ENCODE results near the gene LSG1.

DNA sequence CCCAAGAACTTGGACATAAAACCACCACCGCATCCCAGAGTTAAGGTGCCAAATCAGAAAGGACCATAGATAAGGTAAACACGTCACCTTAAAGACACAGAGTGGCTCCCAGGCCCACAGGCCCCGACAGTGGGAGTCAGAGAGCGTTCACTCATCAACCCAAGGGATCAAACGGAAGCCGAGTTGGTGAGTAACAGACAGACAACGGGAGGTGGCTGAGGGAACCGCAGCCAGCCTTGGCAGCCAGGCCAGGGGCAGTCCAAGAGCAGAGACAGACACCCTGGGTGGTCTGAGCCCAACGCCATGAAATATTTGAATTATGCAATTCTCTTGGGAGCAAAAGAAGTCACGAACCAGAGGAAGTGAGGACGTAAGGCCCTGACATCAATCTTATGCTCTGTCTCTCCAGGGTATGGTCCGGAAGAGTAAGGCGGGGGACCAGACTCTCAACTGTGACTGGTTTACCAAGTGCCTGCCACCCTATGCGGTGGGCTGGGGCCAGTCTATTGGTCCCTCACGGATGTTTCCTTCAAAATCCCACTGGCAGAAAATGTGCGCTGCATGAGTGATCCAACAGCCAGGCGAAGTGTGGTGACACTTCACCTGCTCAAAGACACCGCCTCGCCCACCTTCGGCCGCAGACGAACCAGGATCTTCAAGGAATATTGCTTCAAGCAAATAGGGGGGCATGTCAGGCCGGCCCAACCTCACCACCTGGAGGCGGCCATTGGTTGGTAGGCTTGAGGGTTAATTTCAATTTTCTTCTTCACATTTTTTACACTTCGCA lies 73.0 kb downstream of the LSG1 start:
- TF ChIP-seq TAF1 (CRISPR knock-in tag; IDR thresholded peaks at IDR 0.05) (no peak), MEIS1 (CRISPR knock-in tag; IDR thresholded peaks at IDR 0.05; ENCODE audit: borderline replicate concordance) (no peak), ARNT (IDR thresholded peaks at IDR 0.05) (no peak), RBM39 (IDR thresholded peaks at IDR 0.05; ENCODE audit: low read depth, low read length, poor library complexity, severe bottlenecking) (no peak), FOXA1 (IDR thresholded peaks at IDR 0.05) (no peak), FOXA1 (CRISPR knock-in tag; IDR thresholded peaks at IDR 0.05) (no peak), MTA3 (CRISPR knock-in tag; IDR thresholded peaks at IDR 0.05) (no peak), NFYB (CRISPR knock-in tag; IDR thresholded peaks at IDR 0.05) (no peak), AFF4 (CRISPR knock-in tag; IDR thresholded peaks at IDR 0.05) (no peak), RAD21 (CRISPR knock-in tag; IDR thresholded peaks at IDR 0.05) (no peak), ISX (CRISPR knock-in tag; conservative IDR thresholded peaks at IDR 0.05) (no peak)
- TF ChIP-seq, protein P1, sequence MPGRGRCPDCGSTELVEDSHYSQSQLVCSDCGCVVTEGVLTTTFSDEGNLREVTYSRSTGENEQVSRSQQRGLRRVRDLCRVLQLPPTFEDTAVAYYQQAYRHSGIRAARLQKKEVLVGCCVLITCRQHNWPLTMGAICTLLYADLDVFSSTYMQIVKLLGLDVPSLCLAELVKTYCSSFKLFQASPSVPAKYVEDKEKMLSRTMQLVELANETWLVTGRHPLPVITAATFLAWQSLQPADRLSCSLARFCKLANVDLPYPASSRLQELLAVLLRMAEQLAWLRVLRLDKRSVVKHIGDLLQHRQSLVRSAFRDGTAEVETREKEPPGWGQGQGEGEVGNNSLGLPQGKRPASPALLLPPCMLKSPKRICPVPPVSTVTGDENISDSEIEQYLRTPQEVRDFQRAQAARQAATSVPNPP (CRISPR knock-in tag; IDR thresholded peaks at IDR 0.05), result no peak

All from HepG2 (cell line).